Stomach (tissue), 4 donors: ENCODE data around the gene PPP1R14B.

Experiments
- POLR2A ChIP-seq, 4 donors: fragments of 450-650 bp; IDR thresholded peaks; one replicate each; pipeline ENCODE4 v1.6.1; 2016; ENCODE audit warnings: antibody characterized with exemption in 4 of 4, control low read depth in 2 of 4, mild to moderate bottlenecking in 1 of 4, moderate library complexity in 1 of 4
- POLR2AphosphoS5 ChIP-seq, 3 donors: sonication (generic); formaldehyde crosslinking; IDR thresholded peaks; one replicate each; pipeline ENCODE4 v1.6.1; 2016; ENCODE audit warnings: antibody characterized with exemption in 3 of 3

GRCh38 chr11:64290352-64291261 is 43.9 kb upstream of the PPP1R14B start:
- TF ChIP-seq POLR2A (IDR thresholded peaks at IDR 0.05) (no peak), POLR2AphosphoS5 (IDR thresholded peaks at IDR 0.05) (no peak)
